ENCODE data around the gene TSC22D3.

DNA sequence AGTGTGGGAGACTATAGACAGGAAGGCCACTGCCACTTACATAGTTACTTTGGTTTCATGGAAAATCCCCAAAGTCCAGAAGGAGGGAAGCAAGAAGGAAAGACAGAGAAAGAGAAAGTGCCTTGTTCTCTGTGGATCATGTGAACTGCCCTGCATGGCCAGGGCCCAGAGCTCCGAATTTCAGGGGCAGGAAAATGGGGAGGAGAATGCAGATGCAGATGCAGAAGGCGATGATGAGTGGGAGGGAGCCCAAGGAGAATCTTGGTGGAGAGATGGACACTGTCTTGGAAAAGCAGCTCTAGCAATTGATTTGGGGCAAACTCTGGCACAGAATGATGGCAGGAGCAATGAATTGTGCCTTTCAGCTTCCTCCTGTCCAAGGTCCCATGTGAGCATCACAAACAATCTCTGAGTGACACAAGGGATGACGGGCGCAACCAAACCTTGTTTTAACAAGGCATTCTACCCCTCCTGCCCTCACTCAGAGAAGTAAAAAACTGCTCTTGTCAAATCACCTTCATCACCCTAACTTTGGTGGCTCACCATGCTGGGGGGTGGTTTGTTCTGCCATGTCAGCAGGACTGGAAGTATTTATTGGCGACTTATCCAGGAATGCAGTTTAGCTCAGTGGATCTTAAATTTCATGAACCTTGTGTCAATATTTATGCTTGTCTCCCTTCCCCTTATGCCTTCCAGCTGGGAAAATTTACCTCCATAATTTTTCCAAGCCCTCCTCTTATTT, 53.5 kb downstream of the TSC22D3 start:
- TF ChIP-seq CTCF (conservative IDR thresholded peaks at IDR 0.05 in 1 of 2, IDR thresholded peaks at IDR 0.05 in 1 of 2; ENCODE audit: low read depth in 1 of 2, low read length in 2 of 2) (no peak), EZH2 (IDR thresholded peaks at IDR 0.05; ENCODE audit: low read length, missing control alignments) (no peak)
